Activated T-cell treated with anti-CD3 and anti-CD28 coated beads for 48 hours (primary cell): ENCODE measurements around the gene STRA8.

Experiments used
- DNase-seq: peaks from one replicate; pipeline ENCODE4 v3.0.0-alpha.2; 2020; ENCODE audit warnings: low read depth

STRA8 gene, protein sequence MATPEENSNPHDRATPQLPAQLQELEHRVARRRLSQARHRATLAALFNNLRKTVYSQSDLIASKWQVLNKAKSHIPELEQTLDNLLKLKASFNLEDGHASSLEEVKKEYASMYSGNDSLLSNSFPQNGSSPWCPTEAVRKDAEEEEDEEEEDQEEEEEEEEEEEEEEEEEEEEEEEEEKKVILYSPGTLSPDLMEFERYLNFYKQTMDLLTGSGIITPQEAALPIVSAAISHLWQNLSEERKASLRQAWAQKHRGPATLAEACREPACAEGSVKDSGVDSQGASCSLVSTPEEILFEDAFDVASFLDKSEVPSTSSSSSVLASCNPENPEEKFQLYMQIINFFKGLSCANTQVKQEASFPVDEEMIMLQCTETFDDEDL

DNA sequence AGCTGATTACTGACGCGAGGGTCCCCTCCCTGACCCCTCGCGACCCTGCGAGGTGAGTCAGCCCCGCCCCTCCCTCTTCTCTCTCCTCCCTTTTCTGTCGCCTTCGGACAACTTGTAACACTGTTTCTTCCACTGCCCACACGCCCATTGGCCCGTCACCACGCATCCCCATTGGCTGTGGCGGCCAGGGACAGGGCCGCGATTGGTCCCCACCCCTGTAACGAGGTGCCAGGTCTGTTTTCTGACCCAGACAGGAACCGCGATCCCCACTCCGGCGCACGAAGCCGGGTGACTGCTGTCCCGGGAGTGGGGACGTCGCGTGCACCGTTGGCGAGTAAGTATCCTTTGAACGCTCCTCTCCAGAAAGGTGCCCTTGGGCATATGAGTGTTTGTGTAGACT is at the start of gene STRA8:
Gene STRA8, plus strand, starts transcription at position 269 of the 400 bp plus-strand sequence. CDS start 6,687 bp downstream, outside the sequence.
- DNase-seq = no peak

GRCh38 chr7:135184254-135184841 is 49.3 kb upstream of the STRA8 start:
- DNase-seq = no peak

DNA sequence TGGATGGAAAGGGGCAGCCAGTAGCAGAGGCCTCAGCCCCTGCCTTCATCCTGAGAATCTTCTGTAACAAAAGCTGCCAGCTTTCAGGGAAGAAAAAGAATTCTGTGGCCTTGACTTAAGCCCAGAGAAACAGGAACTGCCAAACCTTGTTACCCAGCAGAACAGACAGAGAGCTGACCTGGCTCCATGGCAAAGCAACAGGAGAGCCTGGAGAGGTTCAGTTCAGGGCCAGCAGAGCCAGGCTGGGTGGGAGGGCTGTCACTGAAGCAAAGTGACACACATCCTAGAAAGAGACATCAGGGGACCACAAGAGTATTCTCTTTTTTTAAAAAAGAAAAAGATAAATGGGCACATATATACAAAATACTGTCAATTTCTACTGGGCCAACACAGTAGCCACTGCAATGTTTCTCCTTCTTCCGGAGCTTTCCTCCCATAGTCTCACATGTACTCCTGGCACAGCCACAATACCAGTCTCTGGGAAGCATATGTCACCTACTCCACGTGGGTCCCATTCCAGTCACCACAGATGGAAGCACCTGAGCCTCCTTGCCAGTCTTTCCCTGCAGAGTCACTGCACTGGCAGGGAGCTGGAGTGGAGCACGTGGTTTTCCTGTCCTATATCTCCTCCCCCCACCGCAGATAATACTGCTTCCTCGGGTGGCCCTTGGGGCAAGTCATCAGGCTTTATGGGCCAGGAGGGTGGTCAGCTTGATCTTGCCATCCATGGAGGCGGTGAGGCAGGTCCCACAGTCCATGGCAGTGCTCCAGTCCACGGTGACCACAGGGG is 48.0 kb upstream of the STRA8 start:
- no peak for DNase-seq

DNA sequence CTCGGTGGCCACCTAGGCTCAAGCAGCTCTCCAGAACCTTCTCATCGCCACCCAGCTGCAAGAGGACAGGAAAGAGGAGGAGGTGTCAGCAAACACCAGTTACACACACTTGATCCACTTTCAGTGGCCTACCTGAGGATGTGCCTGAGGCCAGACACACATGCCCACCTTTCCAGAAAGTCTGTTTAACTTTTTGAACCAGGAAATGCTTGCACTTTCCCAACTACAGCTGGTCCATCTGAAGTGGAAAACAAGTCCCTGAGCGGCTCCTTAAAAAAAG is 47.4 kb upstream of the STRA8 start:
- no peak for DNase-seq

- no peak for DNase-seq
Observed at GRCh38 chr7:135186841-135187253, 46.8 kb upstream of the STRA8 start.

DNA sequence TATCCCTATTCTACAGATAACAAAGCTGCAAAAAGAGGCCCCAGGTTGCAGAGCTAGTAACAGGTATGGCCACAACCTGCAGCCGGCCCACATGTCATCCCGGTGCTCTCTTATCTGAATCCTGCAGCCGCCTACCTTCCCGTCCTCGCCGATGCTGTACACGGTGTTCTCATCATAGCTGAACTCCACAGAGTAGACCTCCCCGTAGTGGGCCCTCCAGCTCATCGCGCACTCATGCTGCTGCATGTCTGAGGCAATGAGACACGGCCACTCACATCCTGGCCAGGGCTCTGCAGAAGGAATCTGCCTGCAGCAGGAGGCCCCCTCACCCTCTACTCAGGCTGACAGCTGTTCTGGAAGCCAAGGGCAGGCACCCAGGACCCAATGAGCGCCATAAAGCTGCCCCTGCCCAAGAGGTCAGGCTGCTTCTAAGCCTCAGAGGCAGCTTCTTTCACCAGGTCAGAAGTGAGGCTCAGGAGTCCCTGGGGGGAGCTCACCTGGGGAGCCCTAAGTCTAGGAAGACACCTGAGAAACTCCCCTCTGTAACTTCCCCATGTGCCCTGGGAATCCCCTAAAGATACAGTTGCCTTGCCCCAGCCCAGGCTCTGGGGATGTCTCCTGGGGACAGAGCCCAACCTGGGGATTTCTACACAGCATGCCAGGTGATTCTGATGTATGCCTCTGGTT is 45.2 kb upstream of the STRA8 start:
- no peak for DNase-seq

DNA sequence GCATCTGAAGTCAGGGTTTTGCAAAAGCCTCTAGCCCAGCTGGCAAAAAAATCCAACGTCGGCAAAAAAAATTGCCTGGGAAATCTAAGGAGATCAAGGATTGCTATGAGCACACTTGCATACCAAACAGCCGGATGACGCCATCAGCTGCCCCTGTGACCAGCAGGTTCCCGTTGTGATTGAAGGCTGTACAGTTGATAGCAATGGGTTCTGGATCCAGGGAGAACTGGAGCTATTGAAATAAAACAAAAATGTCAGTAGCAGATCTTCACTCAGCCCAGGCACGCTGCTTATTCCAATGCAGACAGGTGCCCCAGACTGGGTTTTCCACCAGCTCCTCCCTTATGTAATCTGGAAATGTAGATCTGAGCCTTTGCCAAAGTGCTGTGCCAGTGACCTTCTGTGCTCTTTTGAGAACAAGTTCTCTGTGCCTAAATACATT is 44.4 kb upstream of the STRA8 start:
- DNase-seq = no peak

- no peak for DNase-seq
Observed at GRCh38 chr7:135189961-135190360, 43.7 kb upstream of the STRA8 start.

GRCh38 chr7:135190703-135191102 is 42.9 kb upstream of the STRA8 start:
- DNase-seq = no peak

GRCh38 chr7:135192914-135193536 is 40.6 kb upstream of the STRA8 start:
- DNase-seq = no peak

- DNase-seq = no peak
Observed at GRCh38 chr7:135193615-135194081, 40.0 kb upstream of the STRA8 start.

DNA sequence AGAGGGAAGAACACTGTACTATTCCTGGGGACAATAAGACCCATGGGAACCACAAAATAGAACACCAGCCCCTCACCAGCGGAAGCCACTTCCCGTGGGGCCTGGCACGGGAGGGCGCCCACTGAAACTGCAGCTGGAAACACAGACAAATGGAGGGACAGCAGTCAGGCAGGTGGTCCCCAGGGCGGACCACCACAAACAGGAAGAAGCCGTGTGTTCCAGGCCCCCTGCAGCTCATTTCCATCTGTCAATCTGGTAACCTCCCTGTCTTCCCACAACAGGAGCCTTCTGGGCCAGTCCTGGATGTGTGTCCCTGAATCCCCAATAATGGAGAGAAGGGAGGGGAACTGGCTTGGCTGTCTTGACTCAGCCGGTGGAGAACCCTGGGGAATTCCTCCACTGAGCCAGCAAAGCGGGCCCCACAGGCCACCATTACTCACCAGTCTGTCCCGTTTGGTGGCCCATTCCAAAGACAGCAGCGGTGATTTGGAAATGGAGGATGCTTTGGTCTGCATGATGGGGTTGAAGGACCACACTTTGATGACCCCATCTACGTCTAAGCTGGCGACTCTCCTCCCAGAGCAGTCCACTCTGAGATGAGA is 39.0 kb upstream of the STRA8 start:
- DNase-seq = no peak

DNA sequence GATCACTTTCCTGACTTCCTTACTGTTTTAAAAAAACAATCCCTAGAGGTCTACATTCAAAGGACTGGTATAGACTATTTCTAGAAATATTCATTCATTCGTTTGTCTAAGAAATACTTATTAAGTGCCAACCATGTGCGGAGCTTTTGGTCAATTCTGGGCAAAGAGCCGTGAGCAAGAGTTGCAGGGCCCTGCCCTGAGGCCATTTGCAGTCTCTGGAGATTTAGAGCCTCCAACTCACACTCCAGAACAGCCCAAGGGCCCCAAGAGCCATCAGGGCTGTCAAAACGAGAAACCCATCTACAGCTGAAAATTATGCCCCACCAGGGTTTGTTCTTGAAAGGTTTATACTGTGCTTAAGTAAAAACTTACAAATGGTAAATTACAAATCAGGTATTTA is 38.5 kb upstream of the STRA8 start:
- no peak for DNase-seq

DNA sequence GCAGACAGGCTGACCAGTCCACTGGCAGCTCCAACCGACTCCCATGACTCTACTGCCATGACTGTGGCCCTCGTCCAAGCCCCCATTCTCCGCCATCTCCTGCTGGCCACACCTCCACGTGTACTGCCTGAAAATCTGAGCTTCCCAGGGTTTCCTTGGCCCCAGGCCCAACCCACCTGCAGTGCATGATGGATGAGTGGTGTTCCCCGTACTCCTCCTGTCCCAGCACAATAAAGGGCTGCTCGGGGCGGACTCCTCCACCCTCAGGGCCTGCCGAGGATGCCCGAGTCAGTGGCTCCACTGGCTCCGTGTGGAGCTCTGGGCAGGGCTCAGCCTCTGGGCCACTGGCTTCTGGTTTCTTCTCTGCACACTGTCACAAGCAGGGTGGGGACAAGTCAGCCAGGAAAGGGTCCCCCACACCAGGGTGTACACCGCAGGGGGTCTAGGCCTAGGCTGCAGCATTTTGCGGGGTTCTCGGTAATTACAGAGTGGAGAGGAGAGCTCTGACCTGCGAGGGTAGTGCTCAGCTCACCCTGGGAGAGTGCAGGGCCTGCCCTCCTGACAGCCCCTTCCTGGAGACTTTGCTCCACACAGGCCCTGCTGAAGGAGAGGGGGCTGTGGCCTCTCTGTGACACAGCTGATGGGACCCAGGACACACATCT is 37.5 kb upstream of the STRA8 start:
- no peak for DNase-seq

DNA sequence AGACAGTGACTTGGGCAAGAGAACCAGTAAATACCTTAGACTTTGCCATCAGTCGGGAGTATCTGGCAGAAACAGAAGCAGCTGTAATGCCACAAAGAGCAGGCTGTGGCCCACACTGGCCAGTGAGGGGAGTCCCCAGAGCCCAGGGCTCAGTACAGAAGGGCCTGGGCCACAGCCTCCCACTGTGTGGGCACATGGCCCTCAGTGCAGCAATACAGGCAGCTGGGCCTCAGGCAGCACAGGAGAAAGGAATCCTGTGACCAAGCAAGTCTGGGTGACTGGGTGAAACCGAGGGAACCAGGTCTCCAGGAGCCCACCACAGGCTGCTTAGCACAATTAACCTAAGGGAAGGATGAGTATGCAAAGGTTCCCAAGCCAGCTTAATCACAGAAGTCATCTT is 36.3 kb upstream of the STRA8 start:
- no peak for DNase-seq

GRCh38 chr7:135197906-135198655 is 35.6 kb upstream of the STRA8 start:
- DNase-seq = no peak

DNA sequence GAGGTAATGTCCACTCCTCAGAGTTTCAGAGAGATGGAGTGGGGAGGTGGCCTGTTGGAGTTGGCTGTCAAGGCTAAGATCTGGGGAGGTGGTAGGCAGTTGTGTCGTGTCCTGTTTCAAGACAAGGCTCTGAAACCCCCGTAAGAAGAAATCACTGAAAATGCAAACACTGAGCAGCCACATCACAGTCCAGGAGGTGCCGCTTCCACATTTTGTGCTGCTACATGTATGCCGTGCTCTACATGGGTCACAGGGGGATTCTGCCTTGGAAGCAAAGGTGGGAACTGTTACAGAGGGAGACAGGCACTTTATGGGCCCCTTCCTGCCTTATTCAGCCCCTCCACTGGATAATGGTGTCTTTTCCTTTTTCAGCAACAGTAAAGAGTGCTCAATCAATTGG is 34.2 kb upstream of the STRA8 start:
- no peak for DNase-seq

- no peak for DNase-seq
Observed at GRCh38 chr7:135200821-135201331, 32.8 kb upstream of the STRA8 start.

DNA sequence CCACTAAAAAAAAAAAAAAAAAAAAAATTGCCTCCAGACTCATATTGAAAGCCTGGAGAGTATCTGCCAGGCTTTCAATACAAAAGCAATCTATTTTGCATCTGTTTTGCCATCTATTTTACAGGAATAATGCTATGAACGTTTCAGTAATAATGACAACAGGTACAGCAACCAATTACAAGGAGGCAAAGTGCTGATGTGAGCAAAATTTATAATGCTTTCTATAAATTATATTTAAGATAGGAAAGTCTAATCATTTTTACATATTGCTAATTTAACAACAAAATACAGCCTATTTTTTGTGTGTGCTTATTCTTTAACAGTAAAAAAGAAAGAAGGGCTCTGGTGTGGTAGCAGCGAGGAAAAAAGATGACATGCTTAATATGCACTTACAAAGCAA is 32.3 kb upstream of the STRA8 start:
- no peak for DNase-seq

DNA sequence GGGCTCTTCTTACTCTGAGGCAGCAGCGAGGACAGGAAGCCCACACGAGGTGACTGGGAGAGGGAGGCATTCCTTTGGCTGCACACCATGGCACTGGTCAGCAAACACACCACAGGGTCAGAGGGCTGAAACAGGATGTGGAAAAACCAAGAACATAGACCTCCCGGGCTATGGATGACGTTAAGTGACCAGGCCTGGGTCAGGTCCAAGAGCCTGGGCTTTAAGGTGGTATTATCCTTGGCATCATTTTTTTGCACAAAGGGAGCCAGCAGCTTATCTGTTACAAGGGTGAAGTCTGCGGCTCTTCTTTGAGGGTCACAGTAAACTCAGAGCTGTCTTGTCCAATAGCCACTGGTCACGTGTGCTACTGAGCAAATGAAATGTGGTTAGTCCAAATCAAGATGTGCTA is 29.3 kb upstream of the STRA8 start:
- no peak for DNase-seq
